SH-SY5Y (cell line): ENCODE data around the gene SLC44A1.

Experiments
- GATA2 ChIP-seq: IDR thresholded peaks from 2 replicates; pipeline ENCODE4 v1.6.1; 2011; ENCODE audit warnings: mild to moderate bottlenecking, low read depth, low read length
- GATA3 ChIP-seq: IDR thresholded peaks from 2 replicates; pipeline ENCODE4 v1.6.1; 2011; ENCODE audit warnings: low read depth, mild to moderate bottlenecking, low read length, moderate library complexity

The SLC44A1 gene

GRCh38 chr9:105344283-105344682 lies 99.8 kb downstream of the SLC44A1 start:
- TF ChIP-seq GATA2 (no peak), GATA3 (no peak)

- TF ChIP-seq GATA3 (no peak), GATA2 (no peak)
Measured at GRCh38 chr9:105345626-105346025, 101.2 kb downstream of the SLC44A1 start.

DNA sequence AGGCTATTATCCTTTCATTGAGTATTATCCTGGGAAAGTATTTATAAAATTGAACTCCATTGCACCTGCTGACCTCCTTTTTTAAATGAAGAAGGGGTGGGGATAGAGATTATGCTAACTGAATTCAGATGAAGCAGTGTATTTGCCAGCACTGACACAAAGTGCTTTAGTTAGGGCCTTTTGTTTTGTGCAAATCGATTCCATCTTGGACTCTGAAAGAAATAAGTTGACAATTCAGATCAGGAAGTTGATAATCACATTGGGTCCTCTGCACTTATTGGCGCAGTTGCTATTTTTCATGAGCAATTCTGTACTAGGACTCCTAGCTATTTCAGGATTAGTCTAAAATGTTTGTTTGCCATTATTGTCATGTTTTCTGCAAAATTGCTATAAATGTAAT lies 101.8 kb downstream of the SLC44A1 start:
- no peak for TF ChIP-seq GATA3
- no peak for TF ChIP-seq GATA2

DNA sequence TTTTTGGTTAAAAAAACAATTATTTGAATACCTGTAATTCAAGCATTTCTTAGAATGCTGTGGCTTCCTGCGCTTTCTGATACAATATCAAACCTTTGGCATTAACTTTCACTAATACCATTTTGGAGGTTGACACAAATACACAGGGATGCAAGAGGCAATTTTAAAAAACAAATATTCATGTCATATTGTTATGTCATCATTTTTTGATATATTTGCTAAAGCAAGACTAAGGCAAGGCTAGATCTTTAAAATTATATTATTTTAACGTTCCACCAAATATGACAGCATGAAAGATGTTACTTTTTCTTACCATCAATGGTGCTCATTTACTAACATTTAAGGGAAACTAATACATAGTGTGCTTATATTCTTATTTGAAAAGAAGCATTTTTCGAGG lies 110.0 kb downstream of the SLC44A1 start:
- TF ChIP-seq GATA3 = no peak
- TF ChIP-seq GATA2 = no peak

GRCh38 chr9:105355781-105356180 lies 111.3 kb downstream of the SLC44A1 start:
- TF ChIP-seq GATA3 = no peak
- no peak for TF ChIP-seq GATA2

DNA sequence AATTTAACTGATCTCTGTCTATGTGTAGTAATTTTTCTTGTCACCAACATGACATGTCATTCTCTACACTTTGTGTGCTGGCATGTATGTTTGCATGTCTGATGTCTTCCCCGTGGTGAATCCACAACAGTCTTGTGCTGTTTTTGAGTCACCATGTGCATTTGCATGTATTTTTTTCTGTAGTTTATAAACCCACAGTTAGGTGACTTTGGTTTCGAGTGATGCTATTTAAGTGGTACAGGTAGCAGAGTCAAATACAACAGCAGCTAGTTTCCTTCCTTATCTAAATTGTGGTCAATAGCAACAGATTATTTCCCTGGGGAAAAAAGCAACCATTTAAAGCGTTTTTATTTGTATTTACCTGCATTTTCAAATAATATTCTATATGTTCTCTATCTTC lies 113.5 kb downstream of the SLC44A1 start:
- TF ChIP-seq GATA3 (no peak), GATA2 (no peak)

DNA sequence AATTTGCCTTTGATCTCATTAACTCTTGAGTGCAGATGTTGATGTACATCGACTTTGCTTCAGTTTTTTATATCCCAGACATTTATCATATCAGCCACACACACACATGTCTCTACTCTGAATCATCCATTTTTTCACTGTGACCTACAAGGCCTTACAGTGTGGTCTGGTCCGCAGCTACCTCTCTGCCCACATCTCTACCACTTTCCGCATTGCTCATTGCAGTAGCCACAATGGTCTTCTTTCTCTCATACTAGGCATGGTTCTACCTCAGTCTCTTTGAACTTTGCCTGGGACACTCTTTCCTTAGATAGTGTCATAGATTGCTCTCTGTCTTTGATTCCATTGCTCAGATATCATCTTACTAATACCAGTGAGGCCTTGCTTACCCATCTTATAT lies 115.4 kb downstream of the SLC44A1 start:
- no peak for TF ChIP-seq GATA2
- TF ChIP-seq GATA3 = no peak

- TF ChIP-seq GATA2 (no peak), GATA3 (no peak)
Measured at GRCh38 chr9:105360344-105360743, 115.9 kb downstream of the SLC44A1 start.

DNA sequence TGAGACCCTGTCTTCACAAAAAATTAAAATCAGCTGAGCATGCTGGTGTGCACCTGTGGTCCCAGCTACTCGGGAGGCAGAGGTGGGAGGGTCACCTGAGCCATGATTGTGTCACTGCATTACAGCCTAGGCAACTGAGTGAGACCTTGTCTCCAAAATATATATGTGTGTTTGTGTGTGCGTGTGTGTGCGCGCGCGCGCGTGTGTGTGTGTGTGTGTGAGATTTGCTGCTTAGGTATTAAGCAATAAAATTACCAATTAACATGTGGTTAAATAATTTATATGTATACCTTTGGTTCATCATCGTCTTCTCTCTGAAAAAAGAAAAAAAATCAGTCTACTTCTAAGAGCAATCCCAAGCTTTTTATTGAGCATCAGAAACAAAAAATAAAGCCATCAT lies 117.4 kb downstream of the SLC44A1 start:
- TF ChIP-seq GATA2 (no peak), GATA3 (no peak)

DNA sequence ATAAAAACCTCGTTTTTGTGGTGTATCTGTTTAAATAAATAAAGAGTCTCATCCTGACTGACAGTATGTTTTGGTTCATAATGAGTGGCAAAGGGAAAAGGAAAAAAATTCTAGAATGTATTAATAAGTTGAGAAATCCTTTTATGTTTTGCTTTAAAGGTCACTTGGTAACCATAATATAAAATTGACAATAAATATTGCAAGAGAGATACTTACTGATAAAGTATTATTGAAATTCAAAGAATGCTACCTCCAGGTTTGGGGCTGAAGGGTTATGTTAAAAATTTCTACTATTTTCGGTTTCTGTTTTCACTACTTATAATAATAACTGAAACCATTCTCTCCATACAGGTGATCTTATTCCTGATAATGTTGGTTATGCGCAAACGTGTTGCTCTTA lies 118.0 kb downstream of the SLC44A1 start:
- TF ChIP-seq GATA3 (no peak), GATA2 (no peak)

DNA sequence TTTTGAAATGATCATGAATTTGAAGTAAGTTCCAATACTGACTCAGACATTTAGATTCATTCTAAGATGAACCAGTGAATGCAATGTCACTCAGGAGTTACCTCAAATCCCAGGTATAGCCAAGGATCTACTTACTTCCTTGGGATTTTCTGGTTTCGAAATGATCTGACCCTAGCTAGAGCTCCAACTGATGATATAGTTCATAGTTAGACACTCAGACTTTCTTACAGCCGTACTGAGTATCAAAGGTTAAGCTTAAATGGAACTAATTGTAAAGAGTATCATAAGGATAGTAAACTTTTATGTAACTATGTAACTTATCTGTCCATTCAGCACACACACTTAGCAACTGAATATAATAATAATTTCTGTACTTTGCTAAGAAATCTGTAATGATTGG lies 119.4 kb downstream of the SLC44A1 start:
- TF ChIP-seq GATA2 (no peak), GATA3 (no peak)

DNA sequence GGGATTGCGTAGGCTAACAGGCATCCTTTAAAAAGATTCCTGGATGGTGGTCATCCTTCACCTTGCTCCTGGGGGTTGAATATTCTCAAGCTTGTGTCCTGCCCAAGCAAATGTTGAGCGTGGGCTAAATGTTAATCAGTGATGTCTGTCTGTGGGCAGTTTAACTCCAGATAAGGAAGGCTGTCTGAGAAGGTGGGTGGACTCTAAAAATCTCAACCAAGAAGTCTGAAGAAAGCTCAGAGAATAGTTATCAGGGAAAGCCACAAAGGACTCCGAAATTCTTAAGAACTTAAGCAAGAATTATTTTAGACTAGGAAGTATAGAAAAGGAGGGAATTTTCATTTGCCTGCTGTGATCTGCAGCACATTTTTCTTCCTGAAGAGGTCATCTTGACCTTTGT lies 125.5 kb downstream of the SLC44A1 start:
- TF ChIP-seq GATA2 (no peak), GATA3 (no peak)

DNA sequence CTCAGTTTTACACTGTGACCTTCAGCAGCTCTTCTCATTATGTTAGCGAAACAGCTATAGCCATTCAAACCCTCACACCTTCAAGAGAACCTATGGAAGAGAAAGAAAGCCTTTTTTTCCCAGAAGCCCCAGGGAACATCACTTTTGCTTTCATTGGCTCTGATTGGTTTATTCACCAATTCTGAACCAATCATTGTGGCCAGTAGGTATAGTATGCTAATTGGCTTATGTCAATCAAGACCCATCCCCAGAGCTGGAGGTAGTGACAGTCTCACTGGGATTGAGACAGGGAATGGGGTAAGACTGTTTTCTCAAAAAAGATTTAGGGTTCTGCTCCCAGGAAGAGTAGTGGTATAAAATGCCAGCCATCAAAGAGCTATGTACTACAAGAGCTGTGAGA lies 129.3 kb downstream of the SLC44A1 start:
- TF ChIP-seq GATA2 (no peak), GATA3 (no peak)

DNA sequence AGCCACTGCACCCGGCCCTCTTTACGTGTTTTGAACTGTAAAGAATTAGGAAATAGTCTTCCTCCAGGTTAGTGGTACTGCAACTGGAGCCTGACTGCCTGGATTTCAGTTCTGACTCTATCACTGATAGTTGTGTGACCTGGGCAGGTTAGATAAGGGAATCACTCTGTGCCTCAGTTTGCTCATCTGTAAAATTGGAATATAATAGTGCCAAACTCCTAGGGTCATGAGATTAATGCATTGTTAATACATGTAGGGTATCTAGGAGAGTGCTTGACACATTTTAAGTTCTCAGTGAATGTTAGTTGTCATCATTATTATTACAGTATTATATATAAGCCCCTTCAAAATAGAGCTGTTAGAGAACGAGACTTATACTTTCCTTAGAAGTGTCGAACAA lies 130.9 kb downstream of the SLC44A1 start:
- TF ChIP-seq GATA2 (no peak), GATA3 (no peak)

DNA sequence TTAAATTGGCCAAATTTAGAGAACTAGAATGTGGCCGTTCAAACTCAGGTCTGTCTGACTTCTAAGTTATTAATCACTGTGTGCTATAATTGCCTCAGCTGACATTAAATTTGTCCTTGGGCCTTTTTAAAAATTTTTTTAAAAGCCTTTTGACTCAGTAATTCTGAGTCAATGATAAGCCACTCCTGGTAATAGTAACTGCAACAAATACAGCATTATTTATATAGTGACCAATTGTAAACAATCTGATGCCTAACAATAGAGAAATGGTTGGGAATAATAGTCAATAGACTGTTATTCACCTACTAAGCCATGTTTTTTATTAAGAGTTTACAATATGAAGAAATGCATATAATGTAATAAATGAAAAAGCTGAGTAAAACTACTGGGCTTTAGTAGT lies 132.4 kb downstream of the SLC44A1 start:
- no peak for TF ChIP-seq GATA3

GRCh38 chr9:105385381-105385985 lies 141.0 kb downstream of the SLC44A1 start:
- TF ChIP-seq GATA2 = no peak
- TF ChIP-seq GATA3 = no peak
